LoVo (cell line): Measurements from ENCODE around the gene FGFR3.

Source experiments
- DNase-seq: peaks from one replicate; pipeline ENCODE4 v3.0.0-alpha.2; 2016; ENCODE audit warnings: low spot score

FGFR3 gene

DNA sequence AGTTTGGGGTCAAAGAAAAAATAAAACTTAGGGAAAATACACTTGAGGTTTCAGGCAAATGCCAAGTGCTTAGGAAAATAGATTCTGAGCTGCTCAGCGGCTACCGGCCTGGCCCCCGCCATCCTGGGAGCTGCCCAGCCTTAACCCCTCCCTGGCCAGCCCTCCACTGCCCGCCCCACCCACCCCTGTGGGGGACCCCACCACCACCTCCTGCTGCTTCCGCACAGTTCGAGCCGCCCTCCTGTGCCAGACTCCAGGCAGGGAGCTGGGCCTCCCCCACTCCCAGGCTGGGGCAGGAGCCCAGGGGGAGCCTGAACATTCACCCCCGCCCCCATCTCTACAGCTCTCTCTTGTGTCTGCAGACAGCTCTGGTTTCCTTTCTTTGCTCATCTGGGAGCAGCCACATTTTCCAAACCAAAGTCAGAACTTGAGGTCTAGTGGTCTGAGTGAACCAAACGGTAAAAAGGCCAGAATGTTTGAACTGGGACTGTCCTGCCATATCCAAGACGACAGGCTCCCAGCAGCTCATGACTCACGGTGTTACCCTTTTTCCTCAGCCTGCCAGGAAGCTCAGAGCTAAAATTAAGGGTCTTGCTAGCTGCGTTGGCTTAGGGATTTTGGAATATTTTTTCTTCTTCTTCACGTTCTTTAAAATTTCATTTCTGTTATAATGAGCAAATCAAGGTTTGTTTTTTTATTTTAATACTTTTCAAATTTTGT lies 4.7 kb upstream of the FGFR3 start:
- DNase-seq, result no peak

DNA sequence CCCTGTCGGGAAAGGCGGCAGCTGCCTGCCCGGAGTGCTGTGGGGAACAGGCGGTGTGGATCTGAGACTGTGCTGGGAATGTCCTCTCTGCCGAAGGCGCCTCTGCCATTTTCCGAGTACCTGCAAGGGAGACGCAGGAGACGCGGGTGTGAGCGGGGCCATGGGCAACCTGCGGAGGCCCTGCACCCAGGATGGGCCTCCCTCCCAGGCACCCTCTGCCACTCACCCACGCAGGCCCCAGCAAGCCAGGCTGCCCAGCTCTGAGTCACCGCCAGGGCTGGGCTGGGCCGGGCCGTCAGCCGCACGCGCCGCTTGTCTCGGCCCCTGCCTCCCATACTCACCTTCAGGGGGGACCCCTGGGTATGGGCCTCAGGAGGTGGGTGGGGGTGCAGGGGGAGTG lies 3.5 kb upstream of the FGFR3 start:
- DNase-seq, result no peak

DNA sequence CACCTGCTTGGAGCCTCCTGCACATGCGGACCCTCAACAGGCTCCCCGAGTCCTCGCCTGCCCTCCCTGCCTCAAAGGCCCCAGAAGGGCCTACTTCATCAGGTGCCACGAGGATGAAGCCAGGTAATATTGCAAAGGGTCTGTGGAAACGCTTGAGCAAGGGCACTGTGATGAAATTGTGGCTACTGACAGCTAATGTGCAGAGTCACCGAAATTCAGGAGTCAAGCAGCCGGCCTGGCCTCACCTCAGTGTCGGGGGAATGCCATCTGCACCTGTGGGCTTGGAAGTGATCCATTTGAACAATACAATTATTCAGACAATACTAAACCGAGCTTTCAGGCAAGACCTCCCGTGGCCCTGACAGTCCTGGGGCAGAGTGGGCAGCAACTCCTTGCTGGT lies 3.1 kb upstream of the FGFR3 start:
- no peak for DNase-seq

DNA sequence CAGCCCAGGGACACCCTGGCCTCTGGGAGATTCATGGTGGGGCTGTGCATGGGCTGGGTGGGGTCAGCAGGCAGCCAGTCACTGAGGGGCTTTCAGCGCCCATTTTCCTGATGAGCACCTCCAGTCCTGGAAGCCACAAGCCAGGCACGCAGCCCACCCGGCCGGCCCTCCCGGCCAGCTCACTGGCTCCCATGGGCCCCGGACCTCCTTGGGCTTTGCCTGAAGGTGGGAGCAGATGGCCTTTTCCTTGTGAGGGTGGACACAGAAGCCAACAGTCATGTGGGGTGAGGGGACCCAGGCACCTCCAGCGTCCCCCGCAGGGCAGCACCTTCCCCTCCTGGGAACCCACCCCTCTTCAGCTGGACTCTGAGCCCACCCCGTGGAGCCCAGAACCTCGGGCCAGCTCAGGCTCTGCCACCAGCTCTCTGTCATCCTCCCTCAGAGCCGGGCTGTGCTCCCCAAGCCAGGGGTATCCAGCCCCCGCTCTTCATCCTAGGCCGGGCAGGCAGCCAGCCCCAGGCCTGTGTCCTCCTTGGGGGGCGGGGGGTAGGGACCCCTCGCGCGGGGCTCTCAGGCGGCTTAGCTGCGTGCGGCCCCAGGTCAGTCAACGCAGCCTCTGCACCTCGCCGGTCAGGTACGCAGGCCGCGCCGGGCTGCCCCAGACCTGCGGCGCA lies 798 bp upstream of the FGFR3 start:
- no peak for DNase-seq

DNA sequence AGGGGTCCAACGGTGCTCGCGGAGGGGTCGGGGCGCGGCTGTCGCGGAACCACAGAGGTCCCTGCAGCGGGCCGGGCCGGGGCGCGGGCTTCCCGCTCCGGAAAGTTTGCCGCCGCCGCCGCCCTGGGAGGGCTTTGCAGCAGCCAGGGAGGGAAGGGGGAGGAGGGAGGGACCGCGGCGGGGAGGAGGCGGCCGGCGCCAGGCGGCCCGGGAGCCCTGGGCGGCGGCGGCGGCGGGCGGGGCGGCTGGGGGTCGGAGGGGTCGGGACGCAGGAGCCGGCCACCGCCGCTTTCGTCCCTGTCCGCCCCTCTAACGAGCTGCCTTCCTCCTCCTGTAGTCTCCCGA lies 375 bp downstream of the FGFR3 start:
- peak; percentile 19 for DNase-seq

DNA sequence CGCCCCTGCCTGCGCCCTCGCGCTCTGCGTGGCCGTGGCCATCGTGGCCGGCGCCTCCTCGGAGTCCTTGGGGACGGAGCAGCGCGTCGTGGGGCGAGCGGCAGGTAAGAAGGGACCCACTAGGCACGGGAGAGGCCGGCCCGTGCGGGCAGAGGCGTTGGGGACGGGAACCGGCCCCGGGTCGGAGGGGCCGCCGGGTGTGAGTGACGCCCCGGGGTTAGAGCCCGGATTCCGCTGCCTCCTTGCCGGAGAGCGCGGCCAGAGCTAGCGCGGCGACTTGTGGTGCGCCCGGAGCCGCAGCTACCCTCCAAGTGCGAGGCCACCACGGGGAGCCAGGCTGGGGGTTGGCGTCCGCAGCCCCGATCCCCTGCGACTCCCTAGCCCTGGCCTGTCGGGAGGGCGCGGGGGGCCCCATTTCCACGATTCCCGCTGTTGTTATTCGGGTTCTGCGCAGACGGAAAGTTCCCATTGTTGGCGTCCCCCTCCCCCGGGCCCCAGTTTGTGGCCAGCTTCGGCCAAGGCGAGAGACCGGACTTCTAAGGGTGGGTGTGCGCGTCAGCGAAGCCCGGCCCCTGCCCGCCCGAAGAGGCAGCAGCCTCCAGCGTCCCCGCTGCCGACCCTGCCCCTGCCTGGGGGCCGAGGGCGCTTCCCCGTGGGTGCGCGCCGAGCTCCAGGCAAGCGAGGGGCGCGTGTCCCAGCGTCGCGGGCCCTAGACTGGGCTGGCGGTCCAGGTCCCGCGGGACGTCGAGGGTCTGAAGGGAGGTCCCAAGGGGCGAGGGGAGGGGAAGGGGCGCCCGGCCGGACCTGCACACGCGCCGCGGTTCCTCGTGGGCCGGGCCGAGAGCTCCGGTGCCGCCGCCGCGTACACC lies 1.1 kb downstream of the FGFR3 start:
- DNase-seq, result no peak

DNA sequence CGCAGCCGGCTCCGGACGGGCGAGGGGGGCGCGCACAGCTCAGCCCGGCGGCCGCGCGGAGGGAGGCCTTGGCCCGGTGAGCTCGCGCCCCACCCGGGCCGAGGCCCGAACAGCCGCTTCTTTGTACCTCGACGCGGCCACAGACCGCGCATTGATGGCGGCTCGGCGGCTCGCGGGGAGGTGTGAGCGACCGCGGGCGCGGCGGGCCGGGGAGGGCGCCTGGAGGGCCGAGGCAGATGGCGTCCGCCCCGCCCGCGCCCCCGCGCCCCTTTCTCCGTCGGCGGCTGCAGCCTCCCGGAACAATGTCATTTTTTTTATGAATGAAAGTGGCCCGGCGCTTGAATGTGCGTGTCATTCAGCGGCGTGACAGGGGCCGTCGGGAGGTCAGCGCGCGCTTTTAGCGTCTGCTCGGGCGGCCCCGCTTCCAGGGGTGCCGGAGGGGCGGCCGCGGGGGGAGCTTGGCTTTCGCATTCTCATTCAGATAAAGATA lies 1.8 kb downstream of the FGFR3 start:
- no peak for DNase-seq

DNA sequence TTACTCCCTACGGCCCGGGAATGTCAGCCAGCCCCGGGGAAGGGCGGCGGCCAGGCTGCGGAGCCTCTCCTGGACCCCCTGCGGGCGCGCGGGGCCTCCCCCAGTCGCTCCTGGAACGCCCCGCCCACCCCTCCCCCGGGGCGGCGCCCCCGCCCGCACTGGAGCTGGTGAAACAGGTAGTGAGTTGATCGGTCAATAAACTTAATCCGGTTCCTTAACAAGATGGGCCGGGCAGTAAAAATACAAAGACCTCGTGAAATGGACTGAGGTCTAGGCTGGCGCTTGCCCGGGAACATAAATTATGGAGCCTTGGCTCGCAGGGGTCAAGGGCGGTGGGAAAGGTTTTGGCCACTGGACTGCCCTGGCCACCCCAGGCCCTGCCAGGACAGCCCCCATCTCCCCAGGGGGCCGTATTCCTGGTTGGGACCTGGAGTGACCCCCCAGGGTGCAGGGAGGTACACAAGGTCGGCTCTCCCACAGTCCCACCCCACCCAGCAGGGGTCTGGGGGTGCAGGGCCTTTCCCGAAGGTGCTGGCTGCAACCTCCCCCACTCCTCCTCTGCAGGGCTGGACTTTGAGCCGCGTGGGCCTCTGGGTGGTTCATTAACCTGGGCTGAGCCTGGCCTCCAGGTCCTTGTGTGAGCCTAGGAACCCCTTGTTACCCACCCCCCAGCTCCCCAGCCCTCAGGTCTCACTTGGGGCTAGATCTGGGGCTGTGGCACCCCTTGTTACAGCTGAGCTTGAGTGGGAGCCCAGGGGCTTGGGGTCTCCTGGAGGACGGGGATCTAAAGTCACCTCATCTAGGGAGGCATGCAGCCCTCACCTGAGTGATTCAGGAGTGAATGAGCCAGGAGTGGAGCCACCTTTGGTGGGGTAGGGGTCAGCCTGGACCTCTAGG lies 2.5 kb downstream of the FGFR3 start:
- peak; percentile 2 for DNase-seq

DNA sequence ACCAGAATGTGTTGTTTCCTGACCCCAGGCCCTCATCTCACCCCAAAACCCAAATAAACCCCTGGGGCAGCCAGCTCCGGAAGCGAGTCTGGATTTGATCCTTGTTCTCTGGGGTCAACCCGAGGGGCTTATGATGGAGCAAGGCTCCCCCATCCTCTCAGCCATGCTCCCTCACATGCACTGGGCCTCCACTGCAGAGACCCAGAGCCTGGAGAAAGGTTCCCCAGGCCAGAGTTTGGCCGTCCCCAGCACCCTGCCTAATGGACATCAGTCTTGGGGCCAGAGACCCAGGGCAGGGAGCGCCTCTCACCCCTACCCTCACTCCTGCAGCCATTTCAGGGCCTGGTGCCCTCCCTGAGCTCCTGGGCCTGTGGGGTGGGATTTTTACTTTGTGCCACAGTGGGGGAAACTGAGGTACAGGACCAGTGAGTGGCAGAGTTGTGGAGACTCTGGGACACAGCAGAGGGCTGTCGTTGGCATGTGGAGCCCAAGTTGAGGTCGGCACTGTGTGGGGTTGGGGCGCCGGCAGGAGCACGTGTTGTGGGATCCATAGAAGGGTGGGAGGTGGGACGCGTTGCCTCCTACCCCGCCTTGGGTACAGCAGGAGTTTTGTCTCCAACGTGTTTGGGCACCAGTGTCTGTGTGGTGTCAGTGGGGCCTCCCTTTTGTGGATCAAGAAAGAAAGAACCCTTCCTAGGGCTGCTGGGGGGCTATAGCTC lies 3.6 kb downstream of the FGFR3 start:
- DNase-seq, result no peak

DNA sequence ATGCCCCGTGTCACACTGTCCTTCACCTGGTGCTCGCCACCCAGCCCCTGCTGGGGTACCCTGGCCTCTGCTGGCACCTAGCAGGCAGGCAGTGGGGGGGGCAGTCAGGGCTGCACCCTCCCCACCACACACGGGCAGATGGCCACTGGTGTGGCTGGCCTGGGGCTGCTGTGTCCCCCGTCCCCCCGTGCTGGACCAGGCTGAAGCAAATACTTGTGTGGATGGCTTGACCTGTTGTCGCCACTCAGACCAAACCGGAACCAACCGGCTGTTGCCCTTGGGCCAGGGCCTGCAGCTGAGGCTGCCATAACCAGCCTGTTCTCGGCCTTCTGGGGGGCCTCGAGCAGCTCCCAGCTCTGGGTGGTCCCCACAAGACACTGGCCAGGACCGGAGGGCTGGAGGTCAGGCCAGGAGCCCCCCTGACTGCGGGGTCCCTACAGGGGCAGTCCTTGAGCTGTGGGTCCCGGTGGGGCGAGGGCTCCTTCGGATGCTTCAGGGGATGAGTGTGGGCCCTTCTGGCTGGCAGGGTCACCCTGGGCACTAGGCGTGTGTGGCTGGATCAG lies 4.3 kb downstream of the FGFR3 start:
- no peak for DNase-seq

DNA sequence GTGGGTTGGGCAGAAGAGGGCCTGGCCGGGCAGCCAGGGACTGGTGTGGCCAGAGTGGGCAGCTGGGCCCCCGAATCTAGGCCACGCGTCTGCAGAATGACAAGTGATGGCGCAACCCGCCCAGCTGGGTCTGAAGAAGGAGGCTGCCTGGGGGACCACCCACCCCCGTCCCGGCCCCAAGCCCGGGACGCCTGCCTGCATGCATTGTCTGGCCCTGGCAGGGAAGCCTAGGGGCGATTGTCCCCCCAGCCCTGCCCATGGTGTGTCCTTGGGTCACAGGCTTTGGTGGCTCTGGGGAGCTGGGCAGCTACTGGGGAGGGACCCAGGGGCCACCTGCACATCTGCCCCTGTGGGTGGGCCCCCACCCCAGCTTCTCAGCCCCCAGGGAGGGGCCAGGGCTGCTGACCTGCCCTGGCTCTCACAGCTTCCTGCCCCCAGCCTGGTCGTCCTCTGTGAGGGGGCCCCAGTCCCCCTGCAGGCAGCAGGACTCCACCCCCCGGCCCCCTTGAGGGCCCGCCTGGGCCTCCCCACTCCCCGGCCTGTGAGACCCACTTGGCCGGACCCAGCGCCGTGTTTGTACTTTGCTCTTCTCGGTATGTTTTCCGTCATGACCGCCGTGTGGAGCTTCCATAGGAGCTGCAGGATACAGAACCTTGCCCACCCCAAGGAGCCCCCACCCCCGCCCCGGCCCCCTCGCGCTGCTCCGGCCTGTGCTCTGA lies 4.9 kb downstream of the FGFR3 start:
- DNase-seq, result no peak

DNA sequence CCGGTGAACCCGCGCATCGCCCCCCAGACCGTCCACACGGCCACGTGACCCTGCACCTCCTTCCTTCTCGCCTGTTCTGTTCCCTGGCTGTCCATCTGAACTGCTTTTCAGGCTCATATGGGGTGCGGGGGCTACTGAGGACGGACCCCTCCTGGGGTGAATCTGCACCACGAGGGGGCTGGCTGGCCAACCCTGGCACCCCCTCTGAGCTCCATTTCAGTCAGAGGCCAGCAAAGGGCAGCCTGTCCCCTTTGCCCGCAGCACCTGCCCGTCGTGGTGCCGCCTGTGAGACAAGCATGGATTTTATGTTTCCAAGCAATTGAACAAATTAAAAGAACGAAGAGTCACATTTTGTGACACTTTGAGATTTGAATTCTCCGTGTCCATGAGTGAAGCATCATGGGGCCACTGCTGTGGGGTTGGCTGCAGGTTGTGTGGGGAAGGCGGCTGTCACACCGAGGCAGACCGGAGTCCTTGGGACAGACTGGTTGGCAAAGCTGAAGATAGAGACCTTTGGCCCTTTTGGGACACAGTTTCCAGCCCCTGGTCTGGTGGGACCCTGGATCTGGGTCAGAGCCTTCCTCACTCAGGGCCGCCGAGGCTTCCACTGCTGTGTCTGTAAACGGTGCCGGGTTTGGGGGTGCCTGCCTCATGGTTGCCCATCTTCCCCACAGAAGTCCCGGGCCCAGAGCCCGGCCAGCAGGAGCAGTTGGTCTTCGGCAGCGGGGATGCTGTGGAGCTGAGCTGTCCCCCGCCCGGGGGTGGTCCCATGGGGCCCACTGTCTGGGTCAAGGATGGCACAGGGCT lies 5.7 kb downstream of the FGFR3 start:
- DNase-seq, result no peak

DNA sequence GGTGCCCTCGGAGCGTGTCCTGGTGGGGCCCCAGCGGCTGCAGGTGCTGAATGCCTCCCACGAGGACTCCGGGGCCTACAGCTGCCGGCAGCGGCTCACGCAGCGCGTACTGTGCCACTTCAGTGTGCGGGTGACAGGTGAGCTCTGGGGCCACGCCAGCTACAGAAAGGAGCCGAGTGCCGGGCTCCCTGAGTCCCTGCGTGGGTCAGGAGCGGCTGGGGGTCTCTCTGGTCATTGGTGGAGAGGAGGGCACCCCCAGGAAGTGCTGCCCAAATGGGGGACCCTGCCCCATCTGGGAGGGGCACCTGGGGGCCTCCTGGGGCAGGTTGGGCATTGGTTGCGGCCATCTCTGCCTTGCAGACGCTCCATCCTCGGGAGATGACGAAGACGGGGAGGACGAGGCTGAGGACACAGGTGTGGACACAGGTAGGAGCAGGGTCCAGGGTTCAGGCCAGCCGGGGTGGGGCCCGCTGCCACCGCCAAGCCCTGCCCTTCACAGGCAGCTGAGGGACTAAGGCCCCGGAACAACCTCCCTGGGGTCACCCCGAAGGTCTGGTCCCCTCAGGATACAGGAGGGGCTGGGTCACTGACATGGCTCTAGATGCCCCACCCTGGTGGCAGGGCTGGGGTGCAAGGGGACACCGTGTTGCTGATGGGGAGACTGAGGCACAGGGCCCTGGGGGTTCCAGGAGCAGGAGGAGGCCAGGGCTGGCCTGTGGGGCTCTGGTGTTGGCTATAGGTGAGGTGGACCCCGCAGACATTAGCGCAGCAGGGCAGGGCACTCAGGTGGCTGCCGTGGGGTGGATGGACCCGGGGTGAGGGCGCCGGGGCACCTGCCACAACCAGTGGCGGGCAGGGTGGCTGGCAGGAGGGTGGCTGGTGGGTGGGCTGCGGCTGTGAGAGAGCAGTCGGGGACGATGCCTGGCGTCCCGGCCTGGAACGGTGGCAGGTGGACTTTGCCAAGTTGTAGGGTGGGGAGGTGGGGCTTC lies 6.6 kb downstream of the FGFR3 start:
- DNase-seq, result no peak

DNA sequence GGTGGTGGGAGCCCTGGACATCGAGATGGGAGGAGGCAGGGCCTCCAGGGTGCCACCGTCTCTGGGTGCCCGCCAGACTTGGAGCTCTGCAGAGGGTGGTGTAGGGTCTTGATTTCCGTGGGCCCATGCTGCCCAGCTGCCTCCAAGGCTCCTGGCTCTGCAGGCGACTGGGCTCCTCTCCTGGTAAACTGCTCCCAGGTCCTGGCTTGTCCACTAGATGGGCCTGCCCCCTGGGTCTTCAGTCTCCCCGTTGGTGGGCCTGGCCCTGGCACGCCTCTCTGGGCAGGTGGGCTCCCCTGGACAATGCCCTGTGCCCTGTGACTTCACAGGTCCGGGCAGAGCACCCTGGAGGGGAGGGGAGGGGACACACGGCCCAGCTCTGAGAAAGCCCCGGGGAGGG lies 7.7 kb downstream of the FGFR3 start:
- DNase-seq, result no peak

DNA sequence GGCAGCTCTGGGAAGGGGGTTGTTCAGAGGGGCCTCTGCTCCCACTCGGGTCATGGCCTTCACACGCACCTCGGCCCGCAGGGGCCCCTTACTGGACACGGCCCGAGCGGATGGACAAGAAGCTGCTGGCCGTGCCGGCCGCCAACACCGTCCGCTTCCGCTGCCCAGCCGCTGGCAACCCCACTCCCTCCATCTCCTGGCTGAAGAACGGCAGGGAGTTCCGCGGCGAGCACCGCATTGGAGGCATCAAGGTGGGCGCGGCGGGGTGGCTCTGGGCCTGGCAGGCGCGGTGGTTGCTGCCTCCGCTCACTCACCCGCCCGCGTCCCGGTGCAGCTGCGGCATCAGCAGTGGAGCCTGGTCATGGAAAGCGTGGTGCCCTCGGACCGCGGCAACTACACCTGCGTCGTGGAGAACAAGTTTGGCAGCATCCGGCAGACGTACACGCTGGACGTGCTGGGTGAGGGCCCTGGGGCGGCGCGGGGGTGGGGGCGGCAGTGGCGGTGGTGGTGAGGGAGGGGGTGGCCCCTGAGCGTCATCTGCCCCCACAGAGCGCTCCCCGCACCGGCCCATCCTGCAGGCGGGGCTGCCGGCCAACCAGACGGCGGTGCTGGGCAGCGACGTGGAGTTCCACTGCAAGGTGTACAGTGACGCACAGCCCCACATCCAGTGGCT lies 8.3 kb downstream of the FGFR3 start:
- DNase-seq, result no peak

DNA sequence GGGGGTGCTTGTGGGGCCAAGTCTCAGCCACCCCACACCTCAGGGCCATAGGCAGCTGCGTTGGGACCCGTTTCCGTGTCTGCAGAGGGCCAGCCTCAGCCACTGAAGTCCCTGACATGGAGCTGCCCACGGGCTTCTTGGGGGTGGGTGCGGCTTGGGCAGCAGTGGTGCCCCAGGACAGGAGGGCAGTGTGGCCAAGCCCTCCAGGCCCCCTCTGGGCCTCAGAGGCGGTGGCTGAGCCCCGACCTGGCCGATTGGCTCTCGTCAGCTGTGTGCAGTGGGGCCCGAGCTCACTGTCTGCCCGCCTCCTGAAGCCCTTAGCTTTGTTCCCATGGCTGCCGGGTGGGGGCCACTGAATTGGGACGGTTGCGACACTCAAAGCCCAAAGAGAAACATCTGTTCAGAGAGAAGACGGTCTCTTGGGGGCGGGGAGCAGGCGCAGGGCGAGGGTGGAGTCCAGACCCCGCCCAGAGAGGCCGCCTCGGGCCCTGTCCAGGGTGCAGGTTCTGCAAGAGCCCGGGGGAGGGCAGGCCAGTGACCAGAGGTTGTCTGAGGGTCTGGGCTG lies 9.1 kb downstream of the FGFR3 start:
- DNase-seq, result no peak
